BE2C (cell line): ENCODE data around the gene RASL12.

Experiments
- DNase-seq: peaks from one replicate; pipeline ENCODE4 v3.0.0-alpha.2; 2020
- H3K27me3 ChIP-seq: fragments of 250-450 bp; sonication (Bioruptor Pico); 2 replicates; pipeline ENCODE4 v1.5.1; 2020; ENCODE audit warnings: mild to moderate bottlenecking
- H3K36me3 ChIP-seq: fragments of 250-450 bp; sonication (Bioruptor Pico); 2 replicates; pipeline ENCODE4 v1.5.1; 2020; ENCODE audit warnings: mild to moderate bottlenecking
- H3K4me1 ChIP-seq: fragments of 250-450 bp; sonication (Bioruptor Pico); 2 replicates; pipeline ENCODE4 v1.5.1; 2020
- H3K4me3 ChIP-seq: 2 replicates; pipeline ENCODE4 v1.5.1; 2011; ENCODE audit warnings: low read depth, low read length
- H3K9me3 ChIP-seq: fragments of 250-450 bp; sonication (Bioruptor Pico); 2 replicates; pipeline ENCODE4 v1.5.1; 2020
- TF ChIP-seq, protein P1 (sequence below): IDR thresholded peaks from 2 replicates; pipeline ENCODE4 v1.5.1; 2012; ENCODE audit warnings: mild to moderate bottlenecking, low read depth, low read length

RASL12 gene

GRCh38 chr15:65084500-65085206, 16.9 kb upstream of the RASL12 start:
- TF ChIP-seq, protein P1, sequence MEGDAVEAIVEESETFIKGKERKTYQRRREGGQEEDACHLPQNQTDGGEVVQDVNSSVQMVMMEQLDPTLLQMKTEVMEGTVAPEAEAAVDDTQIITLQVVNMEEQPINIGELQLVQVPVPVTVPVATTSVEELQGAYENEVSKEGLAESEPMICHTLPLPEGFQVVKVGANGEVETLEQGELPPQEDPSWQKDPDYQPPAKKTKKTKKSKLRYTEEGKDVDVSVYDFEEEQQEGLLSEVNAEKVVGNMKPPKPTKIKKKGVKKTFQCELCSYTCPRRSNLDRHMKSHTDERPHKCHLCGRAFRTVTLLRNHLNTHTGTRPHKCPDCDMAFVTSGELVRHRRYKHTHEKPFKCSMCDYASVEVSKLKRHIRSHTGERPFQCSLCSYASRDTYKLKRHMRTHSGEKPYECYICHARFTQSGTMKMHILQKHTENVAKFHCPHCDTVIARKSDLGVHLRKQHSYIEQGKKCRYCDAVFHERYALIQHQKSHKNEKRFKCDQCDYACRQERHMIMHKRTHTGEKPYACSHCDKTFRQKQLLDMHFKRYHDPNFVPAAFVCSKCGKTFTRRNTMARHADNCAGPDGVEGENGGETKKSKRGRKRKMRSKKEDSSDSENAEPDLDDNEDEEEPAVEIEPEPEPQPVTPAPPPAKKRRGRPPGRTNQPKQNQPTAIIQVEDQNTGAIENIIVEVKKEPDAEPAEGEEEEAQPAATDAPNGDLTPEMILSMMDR = no peak
- no peaks in the 10 kb centered on the region for H3K9me3 ChIP-seq
- no peaks in the 10 kb centered on the region for H3K27me3 ChIP-seq
- peaks cover 4% of the 10 kb centered on the region for H3K4me1 ChIP-seq
- DNase-seq = no peak
- H3K4me3 ChIP-seq = no peak overlapping the region
- no peaks in the 10 kb centered on the region for H3K36me3 ChIP-seq

DNA sequence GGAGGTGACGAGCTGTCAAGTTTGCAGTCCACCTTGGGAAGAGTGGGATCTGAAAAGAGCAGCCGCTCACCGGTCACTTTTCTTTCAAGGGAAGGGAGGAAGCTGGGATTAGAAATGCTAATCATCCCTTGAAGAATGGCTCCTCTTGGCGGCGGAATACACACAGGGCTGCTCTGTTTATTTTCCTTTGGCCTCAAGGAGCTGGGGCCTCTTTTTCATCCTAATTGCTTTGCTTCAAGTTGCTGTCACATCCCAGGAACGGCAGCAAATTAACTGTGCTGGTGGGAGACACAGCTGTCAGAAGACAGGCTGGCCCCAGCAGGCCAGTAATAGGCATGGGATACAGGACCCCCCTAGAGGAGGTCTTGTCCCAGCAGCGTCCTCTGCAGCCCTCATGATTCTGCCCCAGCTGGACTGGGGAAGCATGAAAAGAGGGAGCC, 15.5 kb upstream of the RASL12 start:
- Histone ChIP-seq H3K36me3 (no peaks in the 10 kb centered on the region), H3K9me3 (no peaks in the 10 kb centered on the region), H3K4me3 (no peak overlapping the region), H3K4me1 (peaks cover 4% of the 10 kb centered on the region), H3K27me3 (no peaks in the 10 kb centered on the region)
- no peak for DNase-seq
- TF ChIP-seq, protein P1 = no peak

- peak; percentile 33 for DNase-seq
- Histone ChIP-seq H3K27me3 (no peaks in the 10 kb centered on the region), H3K4me3 (no peak overlapping the region), H3K36me3 (no peaks in the 10 kb centered on the region), H3K9me3 (no peaks in the 10 kb centered on the region), H3K4me1 (peaks cover 4% of the 10 kb centered on the region)
- TF ChIP-seq, protein P1 = no peak
Observed at GRCh38 chr15:65082303-65082953, 14.6 kb upstream of the RASL12 start.

DNA sequence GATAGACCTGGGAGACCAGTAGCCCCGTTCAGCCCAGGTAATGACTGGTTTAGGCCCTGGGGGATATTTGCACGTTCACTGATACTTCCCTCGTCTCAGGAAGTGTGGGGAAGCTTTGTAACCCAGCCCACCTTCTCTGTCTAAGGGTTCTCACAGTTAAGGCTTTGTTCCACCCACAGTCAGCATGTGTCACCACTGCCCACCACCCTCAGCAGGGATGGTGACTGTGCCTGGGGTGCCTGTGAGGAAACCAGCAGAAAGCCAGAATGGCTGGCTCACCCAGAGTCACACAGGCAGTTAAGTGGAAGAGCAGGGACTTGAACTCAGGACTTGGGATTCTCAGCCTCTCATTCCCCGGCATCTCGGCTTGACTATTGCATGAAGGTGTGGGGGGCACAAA, 14.0 kb upstream of the RASL12 start:
- DNase-seq = no peak
- no peak overlapping the region for H3K4me3 ChIP-seq
- H3K4me1 ChIP-seq = peaks cover 4% of the 10 kb centered on the region
- TF ChIP-seq, protein P1 = no peak
- no peaks in the 10 kb centered on the region for H3K36me3 ChIP-seq
- H3K9me3 ChIP-seq = no peaks in the 10 kb centered on the region
- H3K27me3 ChIP-seq = no peaks in the 10 kb centered on the region

GRCh38 chr15:65081270-65081669, 13.5 kb upstream of the RASL12 start:
- no peaks in the 10 kb centered on the region for H3K9me3 ChIP-seq
- TF ChIP-seq, protein P1 = no peak
- H3K4me3 ChIP-seq = no peak overlapping the region
- H3K4me1 ChIP-seq = peaks cover 4% of the 10 kb centered on the region
- H3K27me3 ChIP-seq = no peaks in the 10 kb centered on the region
- no peaks in the 10 kb centered on the region for H3K36me3 ChIP-seq
- no peak for DNase-seq

GRCh38 chr15:65079580-65079979, 11.8 kb upstream of the RASL12 start:
- TF ChIP-seq, protein P1 = no peak
- Histone ChIP-seq H3K27me3 (no peaks in the 10 kb centered on the region), H3K9me3 (no peaks in the 10 kb centered on the region), H3K4me3 (no peak overlapping the region), H3K4me1 (peaks cover 7% of the 10 kb centered on the region), H3K36me3 (no peaks in the 10 kb centered on the region)
- DNase-seq = no peak
